Type B pancreatic cell (in vitro differentiated cells): ENCODE measurements around the gene ETFA. TPM values are rescaled to one million over a fixed set of nuclear protein-coding genes. Genes with fewer than 3 reads are reported as not detected.

Source experiments
- DNase-seq: peaks from one replicate; pipeline ENCODE4 v3.0.0; 2021; ENCODE audit warnings: mixed read lengths; ENCODE audit not compliant: unreplicated experiment; ENCODE audit errors: extremely low spot score
- H3K27ac Mint-ChIP-seq: 2 replicates; pipeline ENCODE4 v1.8.0; 2021; ENCODE audit warnings: mild to moderate bottlenecking, mixed read lengths
- H3K27me3 Mint-ChIP-seq: 2 replicates; pipeline ENCODE4 v1.8.0; 2021; ENCODE audit warnings: mixed read lengths
- H3K36me3 Mint-ChIP-seq: 2 replicates; pipeline ENCODE4 v1.8.0; 2021; ENCODE audit warnings: mixed read lengths
- H3K4me1 Mint-ChIP-seq: one replicate; pipeline ENCODE4 v1.8.0; 2021; ENCODE audit warnings: mixed read lengths; ENCODE audit not compliant: unreplicated experiment
- H3K4me3 Mint-ChIP-seq: 2 replicates; pipeline ENCODE4 v1.8.0; 2021; ENCODE audit warnings: mild to moderate bottlenecking, mixed read lengths
- H3K9me3 Mint-ChIP-seq: 2 replicates; pipeline ENCODE4 v1.8.0; 2021; ENCODE audit warnings: mixed read lengths
- CTCF ChIP-seq: fragments of 200-600 bp; sonication (generic); conservative IDR thresholded peaks from 2 replicates; pipeline ENCODE4 v1.5.0; 2021; ENCODE audit warnings: antibody characterized with exemption, mild to moderate bottlenecking
- total RNA-seq: library from RNA; stranded (reverse); gene quantifications from 2 replicates; pipeline ENCODE4 v1.2.1, GENCODE V29; 2021; ENCODE audit warnings: low replicate concordance

Gene ETFA
- total RNA-seq, 1 donor from 2014 or later, result 149 TPM

DNA sequence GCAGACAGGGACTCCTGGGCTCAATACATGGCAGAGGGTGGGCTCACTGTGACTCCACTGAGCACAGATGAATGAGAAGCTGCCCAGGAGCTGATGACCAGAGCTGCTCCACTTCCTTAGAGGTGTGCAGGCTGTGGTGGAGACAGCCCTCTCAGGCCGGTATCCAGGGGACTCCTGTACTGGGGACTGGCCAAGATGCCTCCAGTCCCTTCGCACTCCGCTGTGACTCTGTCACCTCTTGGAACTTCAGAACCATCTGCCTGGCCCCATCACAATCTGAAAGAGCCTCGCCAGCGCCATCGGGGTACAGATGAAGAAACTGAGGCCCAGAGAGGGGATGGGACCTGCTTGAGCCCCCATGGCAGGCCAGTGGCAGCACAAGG lies 111.2 kb downstream of the ETFA start:
- Mint-ChIP-seq H3K36me3 (no peaks in the 10 kb centered on the region), H3K4me3 (no peak overlapping the region), H3K9me3 (no peaks in the 10 kb centered on the region), H3K4me1 (peaks cover 9% of the 10 kb centered on the region), H3K27ac (no peak overlapping the region), H3K27me3 (no peaks in the 10 kb centered on the region)
- no peak for DNase-seq
- TF ChIP-seq CTCF, result no peak

DNA sequence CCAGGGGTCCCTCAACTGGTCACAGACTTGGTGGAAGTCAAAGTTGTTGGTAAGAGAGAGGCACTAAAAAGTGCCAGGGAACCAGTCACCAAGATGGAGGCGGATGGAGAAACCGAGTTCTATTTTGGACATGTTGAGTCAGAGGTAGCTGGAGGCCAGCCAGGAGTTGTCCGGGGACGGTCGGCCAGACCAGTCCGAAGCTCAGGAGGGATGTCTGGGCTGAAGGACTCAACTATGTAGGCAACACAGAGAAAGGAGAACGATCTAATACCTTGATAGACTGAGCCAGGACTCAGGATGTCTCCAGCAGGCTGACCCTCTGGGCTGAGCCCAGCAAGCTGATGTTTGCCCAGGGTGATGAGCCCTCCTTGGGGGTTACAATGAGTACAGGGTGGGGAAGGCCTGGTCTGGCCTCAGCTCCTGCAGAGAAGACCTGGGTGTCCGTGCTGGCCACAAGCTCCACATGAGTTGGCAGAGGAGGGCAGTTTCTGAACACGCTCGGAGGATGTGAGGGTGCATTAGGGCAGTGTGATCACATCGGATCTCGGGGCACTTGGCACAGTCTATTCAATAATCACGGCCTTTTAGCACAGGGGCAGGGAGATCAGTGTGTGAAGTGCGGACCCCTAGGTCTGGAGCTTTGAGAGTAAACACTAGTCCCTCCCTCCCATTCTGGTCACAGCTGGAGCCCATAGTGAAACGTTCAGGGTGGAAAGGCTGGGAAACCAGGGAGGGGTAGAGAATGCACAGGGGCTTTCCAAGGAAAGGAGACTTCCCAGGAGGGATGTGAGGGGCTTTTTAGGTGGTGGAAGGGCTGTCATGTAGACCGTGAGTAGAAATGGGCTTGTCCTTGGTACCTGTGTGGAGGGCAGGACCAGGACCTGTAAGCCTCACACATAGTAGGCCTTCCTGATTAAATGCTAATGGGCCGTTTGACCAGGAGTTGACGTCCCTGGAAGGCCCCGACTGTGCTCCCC lies 111.9 kb downstream of the ETFA start:
- TF ChIP-seq CTCF, result no peak
- no peaks in the 10 kb centered on the region for H3K27me3 Mint-ChIP-seq
- peak overlapping the region; percentile 50 for H3K27ac Mint-ChIP-seq
- H3K9me3 Mint-ChIP-seq, result no peaks in the 10 kb centered on the region
- no peak overlapping the region for H3K4me3 Mint-ChIP-seq
- no peak for DNase-seq
- no peaks in the 10 kb centered on the region for H3K36me3 Mint-ChIP-seq
- peaks cover 12% of the 10 kb centered on the region for H3K4me1 Mint-ChIP-seq

DNA sequence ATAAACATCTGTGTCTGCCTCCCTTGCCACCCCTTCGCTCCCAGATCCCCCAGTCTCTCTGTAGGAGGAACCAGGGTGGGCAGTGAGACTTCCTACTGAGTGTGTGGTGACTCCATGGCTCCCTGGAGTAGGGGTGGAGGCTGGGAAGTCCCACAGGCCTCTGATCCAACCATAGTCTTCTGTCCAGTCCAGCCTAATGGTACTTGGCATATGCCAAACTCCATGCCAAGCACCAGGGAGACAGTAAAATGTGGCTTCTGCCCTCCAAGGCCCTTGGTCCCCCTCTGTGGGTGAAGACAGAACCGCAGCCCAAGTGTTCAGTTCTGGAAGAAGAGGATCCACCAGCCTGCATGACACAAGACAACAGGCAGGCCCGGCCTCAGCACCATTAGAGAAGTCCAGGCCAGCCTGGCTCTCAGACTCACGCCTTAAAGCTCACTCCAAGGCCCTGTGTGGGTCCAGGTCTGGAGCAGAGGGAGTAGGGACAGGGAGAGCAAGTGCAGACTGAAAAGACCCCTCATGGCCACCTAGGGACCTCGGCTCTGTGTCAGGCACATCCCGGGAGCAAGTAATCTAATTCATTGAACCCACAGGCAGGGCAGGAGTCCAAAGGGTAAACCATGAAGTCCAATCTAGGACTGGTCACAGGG lies 112.7 kb downstream of the ETFA start:
- Mint-ChIP-seq H3K36me3 (no peaks in the 10 kb centered on the region), H3K27ac (peak overlapping the region; percentile 50), H3K4me1 (peaks cover 12% of the 10 kb centered on the region), H3K27me3 (no peaks in the 10 kb centered on the region), H3K4me3 (no peak overlapping the region), H3K9me3 (no peaks in the 10 kb centered on the region)
- no peak for DNase-seq
- TF ChIP-seq CTCF, result no peak

DNA sequence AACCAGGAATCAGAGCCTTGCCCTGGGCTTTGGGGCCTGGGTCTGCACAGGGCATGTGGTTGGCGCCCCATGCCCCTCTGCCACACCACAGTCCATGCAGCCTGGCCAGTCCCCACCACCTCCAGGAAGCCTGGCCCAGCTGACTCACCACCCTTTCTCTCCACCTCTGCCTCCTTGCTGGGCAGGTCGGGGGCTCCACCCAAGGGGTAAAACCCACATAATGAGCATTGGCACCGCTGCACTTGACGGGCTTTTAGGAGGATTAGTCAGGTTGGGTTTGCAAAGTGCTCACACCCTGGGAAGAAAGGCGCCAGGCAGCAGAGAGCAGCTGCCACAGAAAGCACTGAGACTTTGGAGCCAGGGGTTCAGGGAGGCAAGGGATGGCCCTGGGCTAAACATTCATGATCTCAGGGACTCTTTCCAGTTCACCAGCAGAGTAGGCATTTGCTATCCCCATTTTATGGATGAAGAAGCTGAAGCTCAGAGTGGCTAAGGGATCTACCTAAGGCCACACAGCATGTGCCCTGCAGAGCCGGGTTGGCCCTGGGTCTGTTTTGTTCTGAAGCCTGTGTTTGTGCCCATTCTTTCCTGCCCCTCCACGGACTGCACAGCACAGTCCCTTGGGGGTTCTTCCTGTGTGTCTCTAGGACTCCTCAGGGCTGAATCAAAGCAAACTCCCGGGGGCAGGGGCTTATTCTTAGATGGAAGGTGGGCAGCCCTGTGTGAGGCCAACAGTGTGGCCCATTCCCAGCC lies 113.4 kb downstream of the ETFA start:
- no peaks in the 10 kb centered on the region for H3K27me3 Mint-ChIP-seq
- H3K27ac Mint-ChIP-seq, result no peak overlapping the region
- no peak for DNase-seq
- H3K4me3 Mint-ChIP-seq, result no peak overlapping the region
- no peaks in the 10 kb centered on the region for H3K9me3 Mint-ChIP-seq
- peaks cover 12% of the 10 kb centered on the region for H3K4me1 Mint-ChIP-seq
- no peaks in the 10 kb centered on the region for H3K36me3 Mint-ChIP-seq
- TF ChIP-seq CTCF, result no peak
